ENCODE measurements around the gene MRPS18A.
"Not testable (repeated sequence)": the region's sequence is repeated elsewhere in the genome, so short reads cannot be mapped to it uniquely, and the experiment has no call there.

MRPS18A gene

GRCh38 chr6:43717389-43717788, 29.8 kb upstream of the MRPS18A start:
- DNase-seq (ENCODE audit: low read depth in 2 of 2), result no peak

GRCh38 chr6:43716099-43716498, 28.5 kb upstream of the MRPS18A start:
- no peak for DNase-seq (ENCODE audit: low read depth in 2 of 2)

GRCh38 chr6:43715056-43715788, 27.6 kb upstream of the MRPS18A start:
- no peak for DNase-seq (ENCODE audit: low read depth in 2 of 2)

GRCh38 chr6:43714311-43715055, 26.9 kb upstream of the MRPS18A start:
- DNase-seq (ENCODE audit: low read depth in 2 of 2), result no peak

GRCh38 chr6:43713643-43714310, 26.2 kb upstream of the MRPS18A start:
- no peak for DNase-seq (ENCODE audit: low read depth in 2 of 2)

- no peak for DNase-seq (ENCODE audit: low read depth in 2 of 2)
These were observed 25.0 kb upstream of the MRPS18A start for GRCh38 chr6:43712579-43712978.

GRCh38 chr6:43710576-43710975, 23.0 kb upstream of the MRPS18A start:
- DNase-seq (ENCODE audit: low read depth in 2 of 2), result no peak

GRCh38 chr6:43709654-43710303, 22.2 kb upstream of the MRPS18A start:
- DNase-seq (ENCODE audit: low read depth in 2 of 2), result no peak

GRCh38 chr6:43708860-43709653, 21.5 kb upstream of the MRPS18A start:
- no peak for DNase-seq (ENCODE audit: low read depth in 2 of 2)

GRCh38 chr6:43707767-43708166, 20.2 kb upstream of the MRPS18A start:
- DNase-seq (ENCODE audit: low read depth in 2 of 2), result no peak

GRCh38 chr6:43707269-43707668, 19.7 kb upstream of the MRPS18A start:
- DNase-seq (ENCODE audit: low read depth in 2 of 2), result no peak

- no peak for DNase-seq (ENCODE audit: low read depth in 2 of 2)
These were observed 19.2 kb upstream of the MRPS18A start for GRCh38 chr6:43706788-43707187.

- no peak for DNase-seq (ENCODE audit: low read depth in 2 of 2)
These were observed 18.4 kb upstream of the MRPS18A start for GRCh38 chr6:43705996-43706395.

GRCh38 chr6:43703512-43704429, 16.2 kb upstream of the MRPS18A start:
- DNase-seq (ENCODE audit: low read depth in 2 of 2), result no peak

GRCh38 chr6:43702534-43703440, 15.2 kb upstream of the MRPS18A start:
- no peak for DNase-seq (ENCODE audit: low read depth in 2 of 2)

GRCh38 chr6:43702171-43702533, 14.6 kb upstream of the MRPS18A start:
- no peak for DNase-seq (ENCODE audit: low read depth in 2 of 2)

GRCh38 chr6:43700939-43701560, 13.5 kb upstream of the MRPS18A start:
- not testable (repeated sequence) for DNase-seq (ENCODE audit: low read depth in 2 of 2)

GRCh38 chr6:43699564-43700186, 12.1 kb upstream of the MRPS18A start:
- DNase-seq (ENCODE audit: low read depth in 2 of 2), result no peak

All from stimulated activated CD4-positive, alpha-beta T cell treated with anti-CD3 and anti-CD28 coated beads, Interleukin-4, amount 100 ng/mL, for 48 hours (primary cell).